Coronary artery (tissue), 2 donors: ENCODE measurements around the gene EPG5.

Source experiments
- DNase-seq: peaks from one replicate; pipeline ENCODE4 v3.0.0-alpha.2; 2017; ENCODE audit warnings: low spot score
- H3K27ac ChIP-seq, 2 donors: fragments of 200-600 bp; sonication (generic); one replicate each; pipeline ENCODE4 v1.5.1; 2016 to 2019
- H3K4me3 ChIP-seq: fragments of 200-600 bp; sonication (generic); 2 replicates; pipeline ENCODE4 v1.5.1; 2016; ENCODE audit warnings: mild to moderate bottlenecking, moderate library complexity
- CTCF ChIP-seq: fragments of 200-600 bp; sonication (generic); IDR thresholded peaks from one replicate; pipeline ENCODE4 v1.5.1; 2019; ENCODE audit warnings: antibody characterized with exemption

EPG5 gene

GRCh38 chr18:46007165-46007564, 40.0 kb upstream of the EPG5 start:
- no peak overlapping the region for H3K27ac ChIP-seq
- TF ChIP-seq CTCF, result no peak
- H3K4me3 ChIP-seq, result no peak overlapping the region
- DNase-seq, result no peak

GRCh38 chr18:46002934-46003333, 35.8 kb upstream of the EPG5 start:
- no peak for DNase-seq

GRCh38 chr18:46001892-46002291, 34.8 kb upstream of the EPG5 start:
- H3K27ac ChIP-seq, result no peak overlapping the region
- DNase-seq, result no peak
- no peak for TF ChIP-seq CTCF
- H3K4me3 ChIP-seq, result no peak overlapping the region

More at GRCh38 chr18:46002934-46003333, 35.8 kb upstream of the EPG5 start:
- H3K27ac ChIP-seq, result no peak overlapping the region
- no peak for TF ChIP-seq CTCF
- H3K4me3 ChIP-seq, result no peak overlapping the region

GRCh38 chr18:46001074-46001473, 33.9 kb upstream of the EPG5 start:
- no peak overlapping the region for H3K27ac ChIP-seq
- H3K4me3 ChIP-seq, result no peak overlapping the region
- no peak for DNase-seq
- no peak for TF ChIP-seq CTCF

- Histone ChIP-seq H3K27ac (no peak overlapping the region), H3K4me3 (no peak overlapping the region)
- TF ChIP-seq CTCF, result no peak
- DNase-seq, result no peak
These were observed 32.4 kb upstream of the EPG5 start for GRCh38 chr18:45999536-45999935.

GRCh38 chr18:45998244-45998643, 31.1 kb upstream of the EPG5 start:
- no peak for TF ChIP-seq CTCF
- H3K4me3 ChIP-seq, result no peak overlapping the region
- no peak for DNase-seq
- H3K27ac ChIP-seq, result no peak overlapping the region

- DNase-seq, result no peak
These were observed 30.6 kb upstream of the EPG5 start for GRCh38 chr18:45997700-45998151.

More at GRCh38 chr18:45997700-45998151, 30.6 kb upstream of the EPG5 start:
- no peak overlapping the region for H3K27ac ChIP-seq
- TF ChIP-seq CTCF, result no peak
- H3K4me3 ChIP-seq, result no peak overlapping the region
